ENCODE results near the gene ADSS2. TPM values are rescaled to one million over a fixed set of nuclear protein-coding genes. Genes with fewer than 3 reads are reported as not detected.

The ADSS2 gene
- polyA plus RNA-seq, 3 donors = 24.4 to 33.5 (median 26.3) TPM

DNA sequence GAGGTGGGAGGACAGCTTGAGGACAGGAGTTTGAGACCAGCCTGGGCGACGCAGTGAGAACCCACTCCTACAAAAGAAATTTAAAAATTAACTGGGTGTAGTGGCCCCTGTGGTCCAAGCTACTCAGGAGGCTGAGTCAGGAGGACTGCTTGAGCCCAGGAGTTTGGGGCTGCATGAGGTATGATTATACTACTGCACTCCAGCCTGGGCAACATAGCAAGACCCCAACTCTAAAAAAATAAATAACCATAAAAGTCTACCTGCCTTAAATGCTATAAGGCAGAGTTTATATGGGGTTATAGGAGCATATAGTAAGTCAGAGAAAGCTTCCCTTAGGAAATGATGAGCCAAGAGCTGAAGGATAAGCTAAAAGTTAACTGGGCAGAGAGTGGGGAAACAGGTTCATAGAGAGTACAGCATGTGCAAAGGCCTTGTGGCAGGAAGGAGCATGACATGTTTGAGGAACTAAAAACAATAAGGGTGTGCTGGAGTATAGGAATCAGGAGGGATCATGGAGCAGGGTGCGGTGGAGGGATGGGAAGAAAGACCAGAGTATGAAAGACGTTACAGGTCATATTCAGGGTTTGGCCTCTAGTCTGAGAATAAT lies 68.3 kb downstream of the ADSS2 start:
- H3K4me3 Mint-ChIP-seq = no peak overlapping the region
- WGBS (ENCODE audit: insufficient coverage) = 100% methylated on average over 2 of the region's 4 CpGs
- H3K27ac Mint-ChIP-seq = peak overlapping the region in 1 of 7 donors; percentile 47
- Histone ChIP-seq H3K4me2 (replicated peaks; ENCODE audit: extremely low read depth, low read length, poor library complexity, severe bottlenecking) (no peak overlapping the region), H3K27ac (ENCODE audit: low read depth in 1 of 2, low read length in 2 of 2) (no peak overlapping the region), H2AFZ (ENCODE audit: insufficient read depth, low read depth, low read length, poor library complexity, severe bottlenecking) (no peak overlapping the region), H3K36me3 (replicated peaks in 1 of 2; ENCODE audit: control insufficient read depth in 1 of 2, insufficient read depth in 2 of 2, low read length in 2 of 2) (no peaks in the 10 kb centered on the region), H3K27me3 (ENCODE audit: control insufficient read depth in 2 of 2, insufficient read depth in 2 of 2, low read length in 2 of 2) (no peaks in the 10 kb centered on the region), H3K4me3 (replicated peaks in 1 of 3; ENCODE audit: low read depth in 2 of 3, low read length in 3 of 3) (no peak overlapping the region), H3K9ac (ENCODE audit: insufficient read depth, low read length, poor library complexity, severe bottlenecking) (no peak overlapping the region), H3K4me1 (ENCODE audit: control insufficient read depth in 1 of 2, insufficient read depth in 2 of 2, low read length in 2 of 2) (no peaks in the 10 kb centered on the region), H3K79me2 (ENCODE audit: insufficient read depth, low read length) (no peaks in the 10 kb centered on the region), H4K20me1 (ENCODE audit: insufficient read depth, low read length) (no peaks in the 10 kb centered on the region), H3K9me3 (replicated peaks in 1 of 2; ENCODE audit: control insufficient read depth in 1 of 2, insufficient read depth in 1 of 2, low read length in 2 of 2) (no peaks in the 10 kb centered on the region)
- intact Hi-C loops (cut with micrococcal nuclease) = no loop called here
- H3K4me1 Mint-ChIP-seq = peaks cover 3% of the 10 kb centered on the region
- TF ChIP-seq, protein P1, sequence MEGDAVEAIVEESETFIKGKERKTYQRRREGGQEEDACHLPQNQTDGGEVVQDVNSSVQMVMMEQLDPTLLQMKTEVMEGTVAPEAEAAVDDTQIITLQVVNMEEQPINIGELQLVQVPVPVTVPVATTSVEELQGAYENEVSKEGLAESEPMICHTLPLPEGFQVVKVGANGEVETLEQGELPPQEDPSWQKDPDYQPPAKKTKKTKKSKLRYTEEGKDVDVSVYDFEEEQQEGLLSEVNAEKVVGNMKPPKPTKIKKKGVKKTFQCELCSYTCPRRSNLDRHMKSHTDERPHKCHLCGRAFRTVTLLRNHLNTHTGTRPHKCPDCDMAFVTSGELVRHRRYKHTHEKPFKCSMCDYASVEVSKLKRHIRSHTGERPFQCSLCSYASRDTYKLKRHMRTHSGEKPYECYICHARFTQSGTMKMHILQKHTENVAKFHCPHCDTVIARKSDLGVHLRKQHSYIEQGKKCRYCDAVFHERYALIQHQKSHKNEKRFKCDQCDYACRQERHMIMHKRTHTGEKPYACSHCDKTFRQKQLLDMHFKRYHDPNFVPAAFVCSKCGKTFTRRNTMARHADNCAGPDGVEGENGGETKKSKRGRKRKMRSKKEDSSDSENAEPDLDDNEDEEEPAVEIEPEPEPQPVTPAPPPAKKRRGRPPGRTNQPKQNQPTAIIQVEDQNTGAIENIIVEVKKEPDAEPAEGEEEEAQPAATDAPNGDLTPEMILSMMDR (IDR thresholded peaks at IDR 0.05) = peak; percentile 16
- no peaks in the 10 kb centered on the region for H3K36me3 Mint-ChIP-seq
- peaks cover 0 to 3% (median 1%) of the 10 kb centered on the region in 7 donors for H3K9me3 Mint-ChIP-seq
- no peak for DNase-seq
- peaks cover 0 to 1% (median 0%) of the 10 kb centered on the region in 3 donors for H3K27me3 Mint-ChIP-seq (ENCODE audit: low read depth in 3 of 3)

GRCh38 chr1:244381878-244382565 lies 69.7 kb downstream of the ADSS2 start:
- no peak overlapping the region for H3K27ac ChIP-seq (ENCODE audit: low read depth in 1 of 2, low read length in 2 of 2)
- no peak overlapping the region for H3K4me3 Mint-ChIP-seq
- H3K27ac Mint-ChIP-seq = peak overlapping the region in 1 of 7 donors; percentile 25
- H3K27me3 ChIP-seq (ENCODE audit: control insufficient read depth in 2 of 2, insufficient read depth in 2 of 2, low read length in 2 of 2) = no peaks in the 10 kb centered on the region
- no peak overlapping the region for H3K4me2 ChIP-seq (replicated peaks; ENCODE audit: extremely low read depth, low read length, poor library complexity, severe bottlenecking)
- H2AFZ ChIP-seq (ENCODE audit: insufficient read depth, low read depth, low read length, poor library complexity, severe bottlenecking) = no peak overlapping the region
- no peak overlapping the region for H3K4me3 ChIP-seq (replicated peaks in 1 of 3; ENCODE audit: low read depth in 2 of 3, low read length in 3 of 3)
- peaks cover 0 to 3% (median 0%) of the 10 kb centered on the region in 3 donors for H3K27me3 Mint-ChIP-seq (ENCODE audit: low read depth in 3 of 3)
- H3K9ac ChIP-seq (ENCODE audit: insufficient read depth, low read length, poor library complexity, severe bottlenecking) = no peak overlapping the region
- no peaks in the 10 kb centered on the region for H3K36me3 ChIP-seq (replicated peaks in 1 of 2; ENCODE audit: control insufficient read depth in 1 of 2, insufficient read depth in 2 of 2, low read length in 2 of 2)
- TF ChIP-seq, protein P1 (IDR thresholded peaks at IDR 0.05) = no peak
- 95% methylated on average over 3 of the region's 7 CpGs for WGBS (ENCODE audit: insufficient coverage)
- peaks cover 3% of the 10 kb centered on the region for H3K4me1 Mint-ChIP-seq
- no peaks in the 10 kb centered on the region for H4K20me1 ChIP-seq (ENCODE audit: insufficient read depth, low read length)
- no peaks in the 10 kb centered on the region for H3K9me3 ChIP-seq (replicated peaks in 1 of 2; ENCODE audit: control insufficient read depth in 1 of 2, insufficient read depth in 1 of 2, low read length in 2 of 2)
- intact Hi-C loops (cut with micrococcal nuclease) = no loop called here
- no peaks in the 10 kb centered on the region for H3K36me3 Mint-ChIP-seq
- DNase-seq = no peak
- no peaks in the 10 kb centered on the region for H3K4me1 ChIP-seq (ENCODE audit: control insufficient read depth in 1 of 2, insufficient read depth in 2 of 2, low read length in 2 of 2)
- H3K79me2 ChIP-seq (ENCODE audit: insufficient read depth, low read length) = no peaks in the 10 kb centered on the region
- peaks cover 0 to 4% (median 1%) of the 10 kb centered on the region in 7 donors for H3K9me3 Mint-ChIP-seq

Measured in CD14-positive monocyte (primary cell).